SK-N-SH treated with all-trans-retinoic acid at 6 μM for 48 hours (cell line): ENCODE results near the gene NME7.

ENCODE experiments used
- ATAC-seq: fragments of 200-7000 bp; cut with Tn5 transposase; 3 replicates; pipeline ENCODE4 v1.9.1; 2020; ENCODE audit warnings: mild to moderate bottlenecking, moderate library complexity
- ARNTL ChIP-seq: fragments of 450-650 bp; formaldehyde crosslinking; IDR thresholded peaks from 2 replicates; pipeline ENCODE4 v1.5.0; 2020; ENCODE audit warnings: low read depth, mild to moderate bottlenecking, moderate library complexity, borderline replicate concordance
- BACH2 ChIP-seq: fragments of 250-450 bp; sonication (Bioruptor Pico); IDR thresholded peaks from 2 replicates; pipeline ENCODE4 v1.9.0; 2021; ENCODE audit warnings: mild to moderate bottlenecking, borderline replicate concordance
- CREB5 ChIP-seq: fragments of 250-450 bp; sonication (Bioruptor Pico); IDR thresholded peaks from 2 replicates; pipeline ENCODE4 v1.5.1; 2020; ENCODE audit warnings: low read depth, mild to moderate bottlenecking, moderate library complexity
- CSDC2 ChIP-seq: fragments of 250-450 bp; sonication (Bioruptor Pico); IDR thresholded peaks from 2 replicates; pipeline ENCODE4 v1.5.0; 2020; ENCODE audit warnings: mild to moderate bottlenecking, moderate library complexity
- CSRNP3 ChIP-seq: fragments of 250-450 bp; sonication (Bioruptor Pico); IDR thresholded peaks from 2 replicates; pipeline ENCODE4 v1.5.1; 2021; ENCODE audit warnings: mild to moderate bottlenecking, moderate library complexity
- ESRRG ChIP-seq: fragments of 250-450 bp; sonication (Bioruptor Pico); IDR thresholded peaks from 2 replicates; pipeline ENCODE4 v1.6.1; 2021; ENCODE audit warnings: mild to moderate bottlenecking
- GLIS3 ChIP-seq: fragments of 250-450 bp; sonication (Bioruptor Pico); IDR thresholded peaks from 2 replicates; pipeline ENCODE4 v1.5.0; 2020; ENCODE audit warnings: mild to moderate bottlenecking, moderate library complexity
- OSR1 ChIP-seq: fragments of 250-450 bp; sonication (Bioruptor Pico); IDR thresholded peaks from 2 replicates; pipeline ENCODE4 v1.8.0; 2022; ENCODE audit warnings: moderate library complexity, mild to moderate bottlenecking, inconsistent platforms
- PATZ1 ChIP-seq: fragments of 250-450 bp; sonication (Bioruptor Pico); IDR thresholded peaks from 2 replicates; pipeline ENCODE4 v1.8.0; 2020; ENCODE audit warnings: mild to moderate bottlenecking, moderate library complexity, borderline replicate concordance
- POU6F1 ChIP-seq: fragments of 250-450 bp; sonication (Bioruptor Pico); IDR thresholded peaks from 2 replicates; pipeline ENCODE4 v1.8.0; 2021; ENCODE audit warnings: low read depth, mild to moderate bottlenecking, moderate library complexity, borderline replicate concordance
- PPARA ChIP-seq: fragments of 250-450 bp; sonication (Bioruptor Pico); IDR thresholded peaks from 2 replicates; pipeline ENCODE4 v1.5.0; 2020; ENCODE audit warnings: mild to moderate bottlenecking, borderline replicate concordance
- RARB ChIP-seq: fragments of 250-450 bp; sonication (Bioruptor Pico); IDR thresholded peaks from 2 replicates; pipeline ENCODE4 v1.8.0; 2021; ENCODE audit warnings: mild to moderate bottlenecking, moderate library complexity
- SNAI2 ChIP-seq: fragments of 250-450 bp; sonication (Bioruptor Pico); IDR thresholded peaks from 2 replicates; pipeline ENCODE4 v1.5.0; 2020; ENCODE audit warnings: mild to moderate bottlenecking, moderate library complexity
- TOX ChIP-seq: fragments of 250-450 bp; sonication (Bioruptor Pico); IDR thresholded peaks from 2 replicates; pipeline ENCODE4 v1.8.0; 2021; ENCODE audit warnings: mild to moderate bottlenecking, moderate library complexity, borderline replicate concordance
- TSHZ2 ChIP-seq: fragments of 250-450 bp; sonication (Bioruptor Pico); IDR thresholded peaks from 2 replicates; pipeline ENCODE4 v1.5.0; 2020; ENCODE audit warnings: mild to moderate bottlenecking, moderate library complexity
- ZC3H10 ChIP-seq: fragments of 250-450 bp; sonication (Bioruptor Pico); IDR thresholded peaks from 2 replicates; pipeline ENCODE4 v1.5.1; 2021; ENCODE audit warnings: mild to moderate bottlenecking, moderate library complexity
- ZFP3 ChIP-seq: fragments of 250-450 bp; sonication (Bioruptor Pico); IDR thresholded peaks from 2 replicates; pipeline ENCODE4 v1.5.0; 2020; ENCODE audit warnings: mild to moderate bottlenecking, moderate library complexity
- ZFP30 ChIP-seq: fragments of 450-650 bp; formaldehyde crosslinking; IDR thresholded peaks from 2 replicates; pipeline ENCODE4 v1.5.0; 2022; ENCODE audit warnings: mild to moderate bottlenecking, moderate library complexity
- ZNF565 ChIP-seq: fragments of 450-650 bp; formaldehyde crosslinking; conservative IDR thresholded peaks from 2 replicates; pipeline ENCODE4 v1.5.0; 2020; ENCODE audit warnings: low read depth, mild to moderate bottlenecking, moderate library complexity
- ZNF70 ChIP-seq: fragments of 450-650 bp; formaldehyde crosslinking; IDR thresholded peaks from 2 replicates; pipeline ENCODE4 v1.5.0; 2020; ENCODE audit warnings: mild to moderate bottlenecking, moderate library complexity
- ZNF8 ChIP-seq: fragments of 450-650 bp; formaldehyde crosslinking; IDR thresholded peaks from 2 replicates; pipeline ENCODE4 v1.5.0; 2020; ENCODE audit warnings: mild to moderate bottlenecking, moderate library complexity

The NME7 gene

GRCh38 chr1:169117599-169117998 is 250.0 kb downstream of the NME7 start:
- ATAC-seq = no peak; the same call in 2 of the 3 replicates
- TF ChIP-seq ZFP3 (CRISPR knock-in tag) (no peak), ZNF8 (CRISPR knock-in tag) (no peak), TSHZ2 (no peak)

- no peak for TF ChIP-seq ESRRG (CRISPR knock-in tag)
- no peak for TF ChIP-seq POU6F1 (CRISPR knock-in tag)
- no peak for TF ChIP-seq PPARA (CRISPR knock-in tag)
- TF ChIP-seq CSRNP3 (CRISPR knock-in tag) = no peak
- no peak for TF ChIP-seq ZNF70 (CRISPR knock-in tag)
- no peak for TF ChIP-seq ZC3H10 (CRISPR knock-in tag)
- no peak for TF ChIP-seq ARNTL (CRISPR knock-in tag)
- TF ChIP-seq CSDC2 = no peak
- no peak for TF ChIP-seq ZNF565 (CRISPR knock-in tag)
- TF ChIP-seq GLIS3 (CRISPR knock-in tag) = no peak
- TF ChIP-seq BACH2 = no peak
- TF ChIP-seq PATZ1 (CRISPR knock-in tag) = no peak
- no peak for TF ChIP-seq SNAI2 (CRISPR knock-in tag)
- TF ChIP-seq OSR1 (CRISPR knock-in tag) = no peak
- no peak for TF ChIP-seq ZFP3 (CRISPR knock-in tag)
- TF ChIP-seq CREB5 (CRISPR knock-in tag) = no peak
- TF ChIP-seq ZNF8 (CRISPR knock-in tag) = no peak
- TF ChIP-seq TOX (CRISPR knock-in tag) = no peak
- no peak for ATAC-seq
These were observed 250.6 kb downstream of the NME7 start for GRCh38 chr1:169117014-169117413.

DNA sequence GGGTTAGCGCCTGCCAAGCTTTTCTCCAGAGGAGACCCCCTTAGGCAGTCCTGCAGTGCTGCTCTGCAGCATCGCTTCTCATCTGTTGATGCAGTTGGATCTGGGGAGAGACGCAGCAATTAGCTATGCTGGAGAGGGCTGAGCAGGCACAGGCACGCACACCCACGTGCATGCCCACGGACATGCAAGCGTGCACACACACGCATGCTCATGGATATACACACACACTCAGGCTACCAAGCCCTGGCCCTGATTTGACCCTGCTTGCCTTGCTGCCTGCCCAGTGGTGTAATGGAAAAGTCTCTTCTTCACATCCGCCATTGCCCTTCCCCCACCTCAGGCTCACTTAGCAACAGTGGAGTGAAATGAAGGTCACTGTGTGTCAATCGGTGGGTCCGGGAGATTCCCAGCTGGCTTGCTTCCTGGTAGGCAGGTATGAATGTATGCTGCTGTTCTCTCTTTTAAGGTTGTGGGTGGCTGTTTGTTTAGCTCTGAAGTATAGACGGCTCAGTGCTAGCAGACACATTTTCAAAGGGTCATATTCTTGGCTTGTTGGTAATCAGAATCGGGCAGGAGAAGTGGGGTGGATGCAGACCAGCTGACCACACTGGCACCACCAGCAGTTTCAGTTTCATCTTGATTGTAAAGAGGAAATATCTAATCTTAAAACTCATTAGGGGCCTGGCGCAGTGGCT is 251.6 kb downstream of the NME7 start:
- ATAC-seq = no peak
- TF ChIP-seq ZFP30 (CRISPR knock-in tag) = no peak
- TF ChIP-seq CSDC2 = no peak
- TF ChIP-seq ESRRG (CRISPR knock-in tag) = no peak
- 0 out of 2 replicates have a peak, but pooled peaks have one; percentile 9 for TF ChIP-seq RARB (CRISPR knock-in tag)
